Brain microvascular endothelial cell (primary cell): ENCODE data around the gene RHOJ.

Source experiments
- DNase-seq: peaks from one replicate; pipeline ENCODE4 v3.0.0-alpha.2; 2020
- H3K27ac ChIP-seq: fragments of 250-450 bp; sonication (Bioruptor Pico); 2 replicates; pipeline ENCODE4 v1.5.1; 2020; ENCODE audit warnings: mild to moderate bottlenecking, moderate library complexity
- H3K27me3 ChIP-seq: fragments of 250-450 bp; sonication (Bioruptor Pico); replicated peaks from 2 replicates; pipeline ENCODE4 v1.5.1; 2020; ENCODE audit warnings: mild to moderate bottlenecking
- H3K36me3 ChIP-seq: fragments of 250-450 bp; sonication (Bioruptor Pico); replicated peaks from 2 replicates; pipeline ENCODE4 v1.5.1; 2020; ENCODE audit warnings: mild to moderate bottlenecking
- H3K4me3 ChIP-seq: 2 replicates; pipeline ENCODE4 v1.5.1; 2011; ENCODE audit warnings: low read depth, mild to moderate bottlenecking, control low read depth, low read length, moderate library complexity
- in situ Hi-C: cut with HindIII; loops from 2 replicates; pipeline ENCODE4 v1.10.0; 2017; ENCODE audit warnings: low sequenced_read_pairs, low pct_ligation_motif_present
- TF ChIP-seq, protein P1 (sequence below): IDR thresholded peaks from 2 replicates; pipeline ENCODE4 v1.5.1; 2011; ENCODE audit warnings: low read depth, mild to moderate bottlenecking, moderate library complexity, low read length, control low read depth, inconsistent platforms; ENCODE audit errors: missing control alignments

Gene RHOJ

GRCh38 chr14:63257299-63257698, 53.1 kb downstream of the RHOJ start:
- Histone ChIP-seq H3K27ac (no peak overlapping the region), H3K4me3 (no peak overlapping the region), H3K36me3 (no peaks in the 10 kb centered on the region), H3K27me3 (no peaks in the 10 kb centered on the region)
- DNase-seq: no peak
- TF ChIP-seq, protein P1, sequence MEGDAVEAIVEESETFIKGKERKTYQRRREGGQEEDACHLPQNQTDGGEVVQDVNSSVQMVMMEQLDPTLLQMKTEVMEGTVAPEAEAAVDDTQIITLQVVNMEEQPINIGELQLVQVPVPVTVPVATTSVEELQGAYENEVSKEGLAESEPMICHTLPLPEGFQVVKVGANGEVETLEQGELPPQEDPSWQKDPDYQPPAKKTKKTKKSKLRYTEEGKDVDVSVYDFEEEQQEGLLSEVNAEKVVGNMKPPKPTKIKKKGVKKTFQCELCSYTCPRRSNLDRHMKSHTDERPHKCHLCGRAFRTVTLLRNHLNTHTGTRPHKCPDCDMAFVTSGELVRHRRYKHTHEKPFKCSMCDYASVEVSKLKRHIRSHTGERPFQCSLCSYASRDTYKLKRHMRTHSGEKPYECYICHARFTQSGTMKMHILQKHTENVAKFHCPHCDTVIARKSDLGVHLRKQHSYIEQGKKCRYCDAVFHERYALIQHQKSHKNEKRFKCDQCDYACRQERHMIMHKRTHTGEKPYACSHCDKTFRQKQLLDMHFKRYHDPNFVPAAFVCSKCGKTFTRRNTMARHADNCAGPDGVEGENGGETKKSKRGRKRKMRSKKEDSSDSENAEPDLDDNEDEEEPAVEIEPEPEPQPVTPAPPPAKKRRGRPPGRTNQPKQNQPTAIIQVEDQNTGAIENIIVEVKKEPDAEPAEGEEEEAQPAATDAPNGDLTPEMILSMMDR: no peak
- in situ Hi-C loops: no loop called here

- H3K27ac ChIP-seq: no peak overlapping the region
- in situ Hi-C loops: no loop called here
- TF ChIP-seq, protein P1: no peak
- no peak for DNase-seq
- no peak overlapping the region for H3K4me3 ChIP-seq
- no peaks in the 10 kb centered on the region for H3K36me3 ChIP-seq
- no peaks in the 10 kb centered on the region for H3K27me3 ChIP-seq
Measured at GRCh38 chr14:63262446-63262845, 58.2 kb downstream of the RHOJ start.

DNA sequence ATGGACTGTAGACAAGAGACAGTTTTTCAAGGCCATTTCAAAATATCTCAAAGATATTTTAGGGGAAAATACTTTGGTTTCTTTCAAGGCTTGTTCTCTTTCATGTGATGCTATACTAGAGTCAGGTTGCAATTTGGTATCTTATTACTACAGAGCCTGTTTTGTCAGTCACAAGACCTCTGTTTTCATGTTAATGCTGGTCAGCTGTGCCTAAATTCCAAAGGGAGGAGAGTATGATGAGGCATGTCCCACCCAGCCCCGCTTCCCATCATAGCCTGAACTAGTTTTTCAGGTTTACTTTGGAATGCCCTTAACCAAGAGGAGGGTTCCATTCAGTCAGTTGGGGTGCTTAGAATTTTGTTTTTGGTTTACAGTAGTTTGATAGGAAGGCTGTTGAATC, 61.9 kb downstream of the RHOJ start:
- Histone ChIP-seq H3K4me3 (no peak overlapping the region), H3K27me3 (no peaks in the 10 kb centered on the region), H3K36me3 (no peaks in the 10 kb centered on the region), H3K27ac (no peak overlapping the region)
- DNase-seq: no peak
- in situ Hi-C loops: no loop called here
- TF ChIP-seq, protein P1: no peak

DNA sequence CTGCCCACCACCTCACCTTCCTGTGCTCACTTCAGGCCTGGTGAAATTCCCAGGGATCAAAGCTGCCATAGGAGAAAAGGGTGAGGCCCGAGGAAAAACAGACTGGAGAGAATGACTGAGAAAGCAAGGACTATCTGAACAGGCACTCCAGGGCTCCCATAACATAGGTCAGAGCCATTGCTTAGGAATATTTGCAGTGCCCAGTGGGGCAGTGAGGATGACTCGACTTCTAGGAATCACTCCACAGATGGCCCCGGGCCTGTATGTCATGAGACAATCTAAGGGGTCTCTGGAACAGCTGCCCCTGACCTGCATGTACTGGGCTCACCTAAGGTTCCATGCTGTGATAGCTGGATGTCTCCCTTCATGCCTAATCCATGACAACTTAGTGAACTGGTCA, 62.9 kb downstream of the RHOJ start:
- in situ Hi-C loops: no loop called here

GRCh38 chr14:63268771-63269170, 64.5 kb downstream of the RHOJ start:
- Histone ChIP-seq H3K27me3 (no peaks in the 10 kb centered on the region), H3K4me3 (no peak overlapping the region), H3K36me3 (no peaks in the 10 kb centered on the region), H3K27ac (no peak overlapping the region)
- TF ChIP-seq, protein P1: no peak
- in situ Hi-C loops: no loop called here
- DNase-seq: no peak

More for the DNA sequence above, 62.9 kb downstream of the RHOJ start:
- H3K4me3 ChIP-seq: no peak overlapping the region
- no peak for DNase-seq
- no peaks in the 10 kb centered on the region for H3K36me3 ChIP-seq
- TF ChIP-seq, protein P1: no peak
- no peaks in the 10 kb centered on the region for H3K27me3 ChIP-seq
- no peak overlapping the region for H3K27ac ChIP-seq

- DNase-seq: no peak
Measured at GRCh38 chr14:63269561-63270225, 65.5 kb downstream of the RHOJ start.

More at GRCh38 chr14:63269561-63270225, 65.5 kb downstream of the RHOJ start:
- in situ Hi-C loops: no loop called here
- H3K36me3 ChIP-seq: no peaks in the 10 kb centered on the region
- H3K27ac ChIP-seq: no peak overlapping the region
- no peak overlapping the region for H3K4me3 ChIP-seq
- TF ChIP-seq, protein P1: no peak
- H3K27me3 ChIP-seq: no peaks in the 10 kb centered on the region
